RKO (cell line): Measurements from ENCODE around the gene PLXNB2.

Experiments
- DNase-seq: peaks from one replicate; pipeline ENCODE4 v3.0.0-alpha.2; 2016; ENCODE audit warnings: low spot score

Gene PLXNB2

GRCh38 chr22:50252082-50253045, 55.1 kb downstream of the PLXNB2 start:
- peak; percentile 73 for DNase-seq

- no peak for DNase-seq
Measured at GRCh38 chr22:50251477-50252081, 55.9 kb downstream of the PLXNB2 start.

- DNase-seq = peak; percentile 81
Measured at GRCh38 chr22:50250555-50251476, 56.6 kb downstream of the PLXNB2 start, which contains the start of gene HDAC10. HDAC10 (minus strand) TSS chr22:50251265; CDS start chr22:50251032, 233 bp downstream.

- DNase-seq = no peak
Measured at GRCh38 chr22:50250249-50250554, 57.2 kb downstream of the PLXNB2 start.

GRCh38 chr22:50249341-50250248, 57.9 kb downstream of the PLXNB2 start:
- no peak for DNase-seq

- DNase-seq = no peak
Measured at GRCh38 chr22:50248196-50249081, 59.0 kb downstream of the PLXNB2 start.

GRCh38 chr22:50247748-50248147, 59.7 kb downstream of the PLXNB2 start:
- DNase-seq = no peak

- DNase-seq = no peak
Measured at GRCh38 chr22:50246242-50247175, 60.9 kb downstream of the PLXNB2 start.

GRCh38 chr22:50245214-50246072, 62.0 kb downstream of the PLXNB2 start:
- DNase-seq = no peak

- peak; percentile 94 for DNase-seq
Measured at GRCh38 chr22:50244420-50245213, 62.8 kb downstream of the PLXNB2 start, which contains the start of gene TUBGCP6. TUBGCP6 (minus strand) TSS chr22:50245023; CDS start chr22:50244459, 564 bp downstream.

GRCh38 chr22:50243685-50244419, 63.6 kb downstream of the PLXNB2 start:
- DNase-seq = peak; percentile 55

- DNase-seq = peak; percentile 36
Measured at GRCh38 chr22:50242406-50242949, 65.0 kb downstream of the PLXNB2 start.

GRCh38 chr22:50238755-50239154, 68.7 kb downstream of the PLXNB2 start:
- no peak for DNase-seq

GRCh38 chr22:50236731-50237409, 70.6 kb downstream of the PLXNB2 start:
- DNase-seq = no peak

GRCh38 chr22:50233223-50233622, 74.2 kb downstream of the PLXNB2 start:
- DNase-seq = no peak
